Subcutaneous adipose tissue (tissue), 4 donors: ENCODE measurements around the gene PCBP3. TPM values are rescaled to one million over a fixed set of nuclear protein-coding genes. Genes with fewer than 3 reads are reported as not detected.

Experiments used
- CTCF ChIP-seq: fragments of 450-650 bp; IDR thresholded peaks from one replicate; pipeline ENCODE4 v1.5.1; 2016; ENCODE audit warnings: low read depth, mild to moderate bottlenecking, control low read depth, antibody characterized with exemption, moderate library complexity
- total RNA-seq, 4 donors: library from RNA; depleted of rRNA; stranded (reverse); fragments of >200 nt; gene quantifications; one replicate each; pipeline ENCODE4 v1.1.0, GENCODE V29; 2016

The PCBP3 gene
- total RNA-seq, 4 donors from 2014 or later = 3.4 to 11.0 (median 5.7) TPM

- no peak for TF ChIP-seq CTCF
These were observed 249.6 kb downstream of the PCBP3 start for GRCh38 chr21:45892916-45893739.

- no peak for TF ChIP-seq CTCF
These were observed 250.4 kb downstream of the PCBP3 start for GRCh38 chr21:45893740-45894449.

GRCh38 chr21:45894450-45894825 is 250.9 kb downstream of the PCBP3 start:
- TF ChIP-seq CTCF = no peak

- TF ChIP-seq CTCF = no peak
These were observed 251.6 kb downstream of the PCBP3 start for GRCh38 chr21:45894906-45895777.

GRCh38 chr21:45895778-45896370 is 252.3 kb downstream of the PCBP3 start:
- no peak for TF ChIP-seq CTCF

GRCh38 chr21:45897191-45898027 is 253.9 kb downstream of the PCBP3 start:
- no peak for TF ChIP-seq CTCF
